Stimulated activated naive CD4-positive, alpha-beta T cell (primary cell): ENCODE measurements around the gene IL11.

Experiments
- DNase-seq, 6 experiments: peaks; one replicate each; lab custom pipeline; 2025; lab: John Stamatoyannopoulos, UW

The IL11 gene

DNA sequence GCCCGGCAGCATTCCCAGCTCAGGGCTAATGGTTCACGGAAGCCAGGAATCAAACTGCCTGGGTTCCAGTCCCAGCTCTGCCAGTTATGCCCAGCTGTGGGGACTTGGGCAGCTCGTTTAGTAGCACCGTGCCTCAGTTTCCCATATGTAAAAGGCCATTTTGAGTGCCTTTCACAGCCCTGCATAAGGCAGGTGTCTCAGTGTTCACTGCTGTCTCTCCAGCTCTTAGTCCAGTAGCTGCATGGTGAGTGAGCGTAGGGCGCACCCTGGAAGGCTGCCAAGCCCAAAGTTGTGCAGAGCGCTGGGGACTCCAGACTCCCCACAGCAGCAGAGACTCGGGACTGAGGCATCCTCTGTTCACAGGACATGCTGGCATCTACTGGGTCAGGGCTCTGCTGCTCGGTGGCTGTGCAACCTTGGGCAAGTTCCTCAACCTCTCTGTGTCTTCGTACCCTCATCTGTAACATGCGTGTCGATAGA is 21.0 kb upstream of the IL11 start:
- no peak for DNase-seq

DNA sequence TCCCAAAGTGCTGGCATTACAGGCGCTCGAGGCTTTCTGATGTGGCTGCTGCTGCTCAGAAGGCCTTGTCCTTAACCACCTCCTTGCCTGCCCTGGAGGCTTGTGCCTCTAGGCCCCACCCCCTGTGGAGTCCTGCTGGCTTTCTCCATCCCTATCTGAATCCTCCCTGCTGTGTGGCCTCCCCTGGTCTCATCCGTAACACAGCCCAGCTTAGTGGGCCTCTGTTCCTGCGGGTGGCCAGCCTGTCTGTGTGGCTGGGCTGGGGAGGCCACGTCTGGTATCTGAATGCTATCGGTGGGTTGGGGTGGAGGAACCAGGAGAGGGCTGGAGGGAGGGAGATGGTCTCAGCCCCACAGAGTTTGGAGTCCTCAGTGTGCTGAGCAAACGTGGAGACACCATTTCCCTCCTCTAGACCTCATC is 20.2 kb upstream of the IL11 start:
- no peak for DNase-seq

DNA sequence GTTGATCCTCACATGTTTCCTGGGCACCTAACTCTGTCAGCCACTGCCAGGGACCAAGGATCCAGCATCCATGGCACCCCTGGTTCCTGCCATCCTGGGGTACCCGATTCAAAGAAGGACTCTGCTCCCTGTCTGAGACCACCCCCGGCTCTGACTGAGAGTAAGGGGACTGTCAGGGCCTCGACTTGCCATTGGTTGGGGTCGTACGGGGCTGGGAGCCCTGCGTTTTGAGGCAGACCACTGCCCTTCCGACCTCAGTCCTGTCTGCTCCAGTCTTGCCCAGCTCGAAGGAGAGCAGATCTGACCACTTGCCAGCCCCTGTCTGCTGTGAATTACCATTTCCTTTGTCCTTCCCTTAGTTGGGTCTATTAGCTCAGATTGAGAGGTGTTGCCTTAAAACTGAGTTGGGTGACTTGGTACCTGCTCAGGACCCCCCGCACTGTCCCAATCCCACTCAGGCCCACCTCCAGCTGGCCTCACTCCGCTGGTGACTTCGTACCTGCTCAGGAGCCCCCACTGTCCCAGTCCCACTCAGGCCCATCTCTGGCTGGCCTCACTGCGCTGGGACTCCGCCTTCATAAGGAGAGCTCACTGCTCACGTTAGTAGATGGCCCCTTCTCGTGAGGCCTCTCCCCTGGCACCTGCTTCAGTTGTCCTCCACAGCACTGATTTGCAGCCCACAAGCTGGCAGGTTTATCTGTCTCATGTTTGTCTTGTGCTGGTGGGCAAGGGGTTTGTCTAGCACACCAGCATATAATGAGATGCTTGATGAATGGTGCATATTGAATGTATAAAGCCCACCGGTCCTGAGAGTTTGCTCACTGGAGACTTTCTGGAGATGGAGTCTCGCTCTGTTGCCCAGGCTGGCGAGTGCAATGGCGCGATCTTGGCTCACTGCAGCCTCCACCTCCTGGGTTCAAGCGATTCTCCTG is 19.4 kb upstream of the IL11 start:
- DNase-seq: no peak

DNA sequence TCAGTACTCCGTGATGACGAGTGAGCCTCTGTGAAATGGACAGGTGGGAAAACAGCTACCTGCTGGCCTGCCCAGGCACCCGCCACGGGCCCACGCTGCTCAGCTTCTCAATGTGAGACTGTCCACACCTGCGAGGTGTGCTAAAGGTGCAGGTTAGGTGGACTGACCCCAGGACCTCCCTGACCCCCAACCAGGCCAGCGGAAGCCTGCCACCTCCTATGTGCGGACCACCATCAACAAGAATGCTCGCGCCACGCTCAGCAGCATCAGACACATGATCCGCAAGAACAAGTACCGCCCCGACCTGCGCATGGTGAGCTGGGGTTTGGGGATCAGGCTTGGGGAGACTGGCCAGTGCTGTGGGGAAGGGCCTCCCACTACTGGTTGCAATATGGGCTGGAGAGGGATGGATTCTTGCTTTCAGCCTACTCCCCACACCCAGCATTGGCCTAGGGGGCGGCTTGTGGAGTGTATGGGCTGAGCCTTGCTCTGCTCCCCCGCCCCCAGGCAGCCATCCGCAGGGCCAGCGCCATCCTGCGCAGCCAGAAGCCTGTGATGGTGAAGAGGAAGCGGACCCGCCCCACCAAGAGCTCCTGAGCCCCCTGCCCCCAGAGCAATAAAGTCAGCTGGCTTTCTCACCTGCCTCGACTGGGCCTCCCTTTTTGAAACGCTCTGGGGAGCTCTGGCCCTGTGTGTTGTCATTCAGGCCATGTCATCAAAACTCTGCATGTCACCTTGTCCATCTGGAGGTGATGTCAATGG is 17.7 kb upstream of the IL11 start:
- DNase-seq: no peak

DNA sequence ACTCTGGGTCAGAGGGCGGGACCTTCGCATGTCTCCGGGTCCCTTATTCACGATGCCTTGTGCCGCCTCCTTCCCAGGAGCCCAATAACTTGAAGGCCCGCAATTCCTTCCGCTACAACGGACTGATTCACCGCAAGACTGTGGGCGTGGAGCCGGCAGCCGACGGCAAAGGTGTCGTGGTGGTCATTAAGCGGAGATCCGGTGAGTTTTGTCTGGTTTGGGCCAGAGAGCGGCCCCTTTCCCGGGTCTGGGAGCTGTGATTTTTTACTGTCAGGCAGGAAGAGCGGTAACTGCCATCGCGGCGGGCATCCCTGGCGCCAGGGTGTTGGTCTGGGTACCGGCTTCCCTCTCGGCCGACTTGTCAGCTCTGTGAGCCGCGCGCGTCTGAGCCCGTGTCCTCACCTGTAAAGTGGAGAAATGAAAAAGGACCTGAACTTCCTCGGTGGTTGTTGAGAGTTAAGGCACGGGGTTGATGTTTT is 16.3 kb upstream of the IL11 start:
- DNase-seq: no peak

DNA sequence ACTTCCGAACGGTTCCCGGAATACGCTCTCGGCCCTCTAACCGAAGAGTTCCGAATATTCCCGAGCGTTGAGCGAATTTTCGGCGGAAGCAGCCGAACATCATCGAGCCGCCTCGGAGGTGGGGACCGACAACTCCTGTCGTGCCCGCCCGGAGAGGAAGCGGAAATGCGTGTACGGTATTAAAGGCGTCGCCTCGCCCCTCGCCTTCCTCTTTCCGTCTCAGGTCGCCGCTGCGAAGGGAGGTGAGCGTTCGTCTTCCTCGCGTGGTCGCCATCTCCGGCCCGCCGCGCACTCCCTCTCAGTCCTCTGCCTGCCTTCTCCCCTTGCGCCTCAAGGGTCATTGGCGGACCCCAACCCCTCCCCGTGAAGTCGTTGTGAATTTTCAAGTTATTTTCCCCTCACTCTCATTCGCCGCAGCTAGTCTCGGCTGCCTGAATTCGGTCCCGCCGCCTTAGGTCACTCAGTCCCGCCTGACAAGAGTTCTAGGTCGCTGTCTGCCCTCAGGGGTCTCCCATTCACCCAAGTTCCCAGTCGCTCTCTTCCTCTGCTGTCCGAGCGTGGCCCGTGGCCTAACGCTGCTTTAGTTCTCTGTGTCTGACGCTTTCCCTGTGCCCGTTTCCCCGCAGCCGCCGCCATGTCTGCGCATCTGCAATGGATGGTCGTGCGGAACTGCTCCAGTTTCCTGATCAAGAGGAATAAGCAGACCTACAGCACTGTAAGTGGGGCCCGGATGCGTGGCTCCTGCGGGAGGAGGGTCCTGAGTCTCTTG is 15.6 kb upstream of the IL11 start, which contains the start of gene RPL28:
TSS of gene RPL28 (plus strand) at position 209 of the 769 bp plus-strand sequence. CDS start at position 635, 426 bp downstream.
- peak; percentile 97 to 100 (median 98) for DNase-seq

DNA sequence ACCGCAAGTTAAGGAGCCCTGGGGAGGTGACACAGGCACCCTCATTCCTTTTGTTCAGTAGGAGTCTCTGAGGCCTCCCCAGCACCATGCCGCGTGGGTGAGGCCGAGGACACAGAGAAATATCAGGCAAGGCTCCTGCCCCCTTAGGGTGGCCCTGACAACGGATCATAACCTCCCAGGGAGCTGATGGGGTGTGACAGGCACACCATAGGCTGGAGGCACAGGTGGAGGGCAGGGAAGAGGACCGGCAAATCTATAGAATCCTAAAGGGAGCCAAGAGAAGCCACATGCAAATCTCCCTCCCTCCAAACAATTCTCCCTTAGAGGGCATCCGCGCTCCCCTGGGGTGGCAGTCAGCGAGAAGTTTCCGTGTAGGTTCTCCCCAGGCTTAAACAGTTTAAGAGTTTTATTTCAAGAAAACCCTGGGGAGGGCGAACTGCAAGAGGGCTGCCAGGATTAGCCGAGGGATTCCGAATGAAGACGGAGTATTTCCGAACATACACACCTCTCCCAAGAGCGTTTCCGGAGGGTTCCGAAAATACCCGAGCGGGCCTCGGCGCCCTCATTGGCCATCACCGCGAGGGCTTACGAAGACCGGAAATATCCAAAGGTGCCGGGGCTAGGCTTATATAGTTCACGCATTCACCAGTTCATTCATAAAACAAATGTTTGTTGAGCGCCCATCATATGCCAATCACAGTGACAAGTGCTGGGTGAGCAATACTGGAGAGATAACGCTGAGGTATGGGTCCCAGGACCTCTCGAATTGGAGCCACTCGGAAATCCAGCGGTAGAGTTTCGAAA is 14.9 kb upstream of the IL11 start:
- DNase-seq: peak; percentile 87 to 100 (median 98)

DNA sequence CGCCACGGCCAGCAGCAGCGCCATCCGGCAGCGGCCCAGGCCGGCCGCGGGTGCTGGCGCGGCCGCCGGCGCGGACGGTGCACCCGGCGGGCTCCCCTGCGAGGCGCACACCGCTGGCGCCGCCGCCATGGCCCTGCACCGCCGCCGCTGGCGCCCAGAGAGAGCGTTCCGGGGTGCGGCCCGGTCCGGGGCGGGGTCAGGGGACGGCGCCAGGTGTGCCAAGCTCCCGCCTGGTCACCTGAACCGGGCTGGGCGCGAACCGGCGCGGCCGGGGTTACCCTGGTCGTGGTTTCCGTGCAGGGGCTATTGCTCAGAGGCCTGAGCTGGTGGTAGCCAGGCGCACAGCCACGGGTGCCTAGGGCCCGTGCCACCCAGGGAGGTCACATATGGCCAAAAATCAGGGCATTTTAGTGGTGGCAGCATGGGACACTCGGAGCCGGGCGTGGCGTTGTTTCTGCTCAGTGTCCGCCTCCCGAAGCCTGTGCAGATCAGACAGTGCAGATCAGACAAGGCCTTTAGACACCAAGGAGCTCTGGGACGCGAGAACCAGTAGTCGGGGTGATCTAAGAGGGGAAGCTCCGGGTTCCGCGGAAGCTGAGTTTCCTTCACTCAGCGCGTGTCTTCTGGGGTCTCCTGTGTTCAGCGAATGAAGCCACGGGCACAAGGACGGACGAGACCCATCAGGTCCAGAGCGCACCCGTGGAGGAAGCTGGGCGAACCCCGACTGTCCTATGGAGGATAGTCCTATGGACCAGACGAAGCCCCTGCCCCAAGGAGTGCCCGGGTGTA is 14.1 kb upstream of the IL11 start, which contains the start of gene TMEM238:
TSS of gene TMEM238 (minus strand) at position 162 of the 789 bp plus-strand sequence. CDS start at position 129, 33 bp downstream.
- DNase-seq: peak in 5 of 6 experiments; percentile 31 to 63 (median 48)

DNA sequence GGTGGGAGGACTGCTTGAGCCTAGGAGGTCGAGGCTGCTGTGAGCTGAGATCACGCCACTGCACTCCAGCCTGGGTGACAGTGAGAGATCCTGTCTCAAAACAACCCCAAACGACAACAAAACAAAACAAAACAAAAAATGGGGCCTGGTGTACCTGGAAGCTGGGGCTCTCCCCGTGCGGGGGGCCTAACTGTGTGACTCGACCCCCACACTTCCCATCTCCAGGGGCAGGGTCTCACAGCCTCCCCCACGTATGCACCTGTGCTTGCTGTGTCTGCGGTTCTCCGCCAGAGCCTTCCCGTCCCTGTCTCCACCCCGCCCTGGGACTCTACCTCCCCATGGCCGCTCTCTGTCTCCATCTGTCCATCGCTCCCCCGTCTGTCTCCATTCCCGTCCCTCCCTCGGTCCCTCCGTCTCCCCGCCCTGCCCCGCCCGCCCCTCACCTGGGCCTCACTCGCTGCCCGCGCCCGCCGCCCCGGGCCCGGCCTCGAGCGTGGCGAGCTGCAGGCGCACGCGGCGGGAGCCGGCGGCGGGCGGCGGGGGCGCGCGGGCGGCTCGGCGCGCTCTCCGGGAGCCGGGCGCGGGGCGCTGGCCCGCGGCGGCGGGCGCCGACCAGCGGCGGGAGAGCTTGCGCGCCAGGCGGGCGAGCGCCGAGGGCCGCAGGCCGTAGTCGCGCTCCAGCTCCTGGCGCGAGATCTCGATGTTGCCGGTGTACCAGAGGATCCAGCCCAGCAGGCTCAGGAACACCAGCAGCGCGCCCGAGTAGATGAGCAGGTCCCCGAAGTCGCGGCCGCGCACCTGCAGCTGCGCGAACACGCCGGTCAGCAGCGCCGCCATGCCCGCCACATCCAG is 13.2 kb upstream of the IL11 start:
- DNase-seq: peak in 4 of 6 experiments; percentile 33 to 63 (median 55)

DNA sequence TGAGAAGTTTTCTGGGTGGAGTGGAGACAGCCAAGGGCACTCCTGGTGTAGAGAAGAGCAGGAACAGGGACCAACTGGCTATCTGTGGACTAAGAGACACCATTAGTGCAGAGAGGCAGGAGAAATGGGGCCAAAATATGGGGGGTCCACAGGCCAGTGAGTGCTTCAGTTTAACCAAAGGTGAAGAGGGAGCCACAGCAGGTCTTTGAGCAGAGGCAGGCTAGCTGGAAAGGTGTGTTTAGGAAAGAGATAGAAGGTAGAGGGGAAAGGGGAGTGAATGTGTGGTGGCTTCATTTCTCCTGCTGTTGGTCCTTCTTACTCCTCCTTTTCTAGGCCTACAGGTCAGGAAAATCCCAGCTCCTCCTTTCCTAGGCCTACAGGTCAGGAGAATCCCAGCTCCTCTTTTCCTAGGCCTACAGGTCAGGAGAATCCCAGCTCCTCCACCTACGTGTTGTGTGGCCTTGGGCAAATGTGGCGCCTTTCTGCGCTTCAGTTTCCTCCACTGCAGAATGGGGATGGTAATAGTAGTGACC is 12.3 kb upstream of the IL11 start:
- no peak for DNase-seq

DNA sequence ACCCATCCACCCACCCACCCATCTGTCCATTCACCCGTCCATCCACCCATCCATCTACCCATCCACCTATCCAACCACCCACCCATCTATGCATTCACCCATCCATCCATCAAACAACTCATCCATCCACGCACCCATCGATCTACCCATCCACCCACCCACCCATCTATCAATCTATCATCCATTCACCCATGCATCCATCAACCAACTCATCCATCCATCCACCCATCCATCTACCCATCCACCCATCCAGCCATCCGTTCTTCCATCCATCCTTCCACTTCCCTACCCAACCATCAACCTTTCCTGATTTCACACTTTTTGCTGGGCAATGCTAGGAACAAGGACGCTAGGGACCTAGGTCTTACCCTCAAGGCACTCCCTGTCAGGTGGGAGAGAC is 11.8 kb upstream of the IL11 start:
- DNase-seq: no peak

DNA sequence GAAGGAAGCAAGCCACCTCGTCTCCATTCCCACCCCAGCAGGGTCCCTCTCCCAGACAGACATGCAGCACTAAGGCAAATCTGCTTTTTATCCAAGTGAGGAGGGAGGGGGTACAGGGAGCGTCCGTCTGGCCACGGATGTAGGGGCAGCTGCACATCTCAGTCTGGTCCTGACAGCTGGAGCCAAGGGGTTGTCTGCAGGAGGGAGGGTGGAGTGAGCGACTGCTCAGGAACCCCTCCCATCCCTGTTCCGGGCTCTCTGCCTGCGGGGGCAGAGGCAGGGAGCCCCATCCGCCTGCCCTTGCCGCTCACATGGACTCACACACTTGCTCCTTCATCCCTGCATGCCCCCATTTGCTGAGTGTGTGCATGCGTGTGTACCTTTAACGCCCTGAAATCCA is 8.9 kb upstream of the IL11 start:
- DNase-seq: no peak

DNA sequence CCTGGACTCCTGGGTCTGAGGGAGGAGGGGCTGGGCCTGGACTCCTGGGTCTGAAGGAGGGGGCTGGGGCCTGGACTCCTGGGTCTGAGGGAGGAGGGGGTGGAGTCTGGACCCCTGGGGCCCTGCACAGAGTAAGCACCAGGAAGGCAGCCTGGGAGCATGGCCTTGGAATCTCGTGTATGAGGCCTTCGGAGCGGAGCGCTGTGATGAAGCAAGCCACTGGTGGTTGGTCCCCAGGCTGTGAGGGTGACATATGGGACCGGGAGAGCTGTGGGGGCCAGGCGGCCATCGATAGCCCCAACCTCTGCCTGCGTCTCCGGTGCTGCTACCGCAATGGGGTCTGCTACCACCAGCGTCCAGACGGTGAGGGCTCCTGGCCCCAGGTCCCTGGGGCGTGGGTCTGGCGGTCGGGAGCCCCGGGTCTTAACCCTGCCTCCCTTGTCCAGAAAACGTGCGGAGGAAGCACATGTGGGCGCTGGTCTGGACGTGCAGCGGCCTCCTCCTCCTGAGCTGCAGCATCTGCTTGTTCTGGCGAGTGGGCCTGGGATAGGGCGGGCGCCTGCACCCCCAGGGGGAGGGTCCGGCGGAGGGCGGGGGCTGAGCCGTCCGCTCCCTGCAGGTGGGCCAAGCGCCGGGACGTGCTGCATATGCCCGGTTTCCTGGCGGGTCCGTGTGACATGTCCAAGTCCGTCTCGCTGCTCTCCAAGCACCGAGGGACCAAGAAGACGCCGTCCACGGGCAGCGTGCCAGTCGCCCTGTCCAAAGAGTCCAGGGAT is 7.3 kb upstream of the IL11 start:
- DNase-seq: no peak

DNA sequence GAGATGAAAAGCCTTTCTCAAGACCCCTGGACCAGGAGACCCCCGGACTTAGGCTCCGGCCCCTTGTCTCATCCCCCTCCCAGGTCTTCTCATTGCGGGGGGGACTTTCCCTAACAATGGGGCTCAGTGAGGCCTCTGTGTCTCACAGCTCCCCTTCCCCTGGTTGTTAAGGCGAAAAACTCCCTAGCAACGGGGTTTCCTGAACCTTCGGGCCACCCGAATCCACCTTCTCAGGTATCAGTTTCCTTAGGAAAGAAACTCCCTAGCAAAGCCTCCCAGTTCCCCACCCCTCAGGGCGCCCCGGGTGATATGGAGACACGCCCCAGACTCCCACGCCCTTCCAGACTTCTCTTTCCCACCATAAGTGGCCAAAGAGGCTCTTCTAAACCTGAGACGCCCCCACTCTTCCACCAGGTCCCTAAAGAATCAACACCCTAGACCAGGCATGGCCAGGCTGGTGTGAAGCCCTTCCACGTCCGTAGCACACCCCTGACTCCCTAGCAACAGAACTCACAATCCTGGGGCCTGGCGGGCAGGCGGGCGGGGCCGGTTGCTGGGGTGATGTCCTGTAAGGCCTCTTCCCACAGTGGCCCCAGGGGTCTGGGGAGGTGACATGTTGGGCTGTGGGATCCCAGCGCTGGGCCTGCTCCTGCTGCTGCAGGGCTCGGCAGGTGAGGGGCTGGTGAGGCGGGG is 6.1 kb upstream of the IL11 start, which contains the start of gene TMEM190:
TSS of gene TMEM190 (plus strand) at position 586 of the 693 bp plus-strand sequence. CDS start at position 614, 28 bp downstream.
- DNase-seq: no peak

DNA sequence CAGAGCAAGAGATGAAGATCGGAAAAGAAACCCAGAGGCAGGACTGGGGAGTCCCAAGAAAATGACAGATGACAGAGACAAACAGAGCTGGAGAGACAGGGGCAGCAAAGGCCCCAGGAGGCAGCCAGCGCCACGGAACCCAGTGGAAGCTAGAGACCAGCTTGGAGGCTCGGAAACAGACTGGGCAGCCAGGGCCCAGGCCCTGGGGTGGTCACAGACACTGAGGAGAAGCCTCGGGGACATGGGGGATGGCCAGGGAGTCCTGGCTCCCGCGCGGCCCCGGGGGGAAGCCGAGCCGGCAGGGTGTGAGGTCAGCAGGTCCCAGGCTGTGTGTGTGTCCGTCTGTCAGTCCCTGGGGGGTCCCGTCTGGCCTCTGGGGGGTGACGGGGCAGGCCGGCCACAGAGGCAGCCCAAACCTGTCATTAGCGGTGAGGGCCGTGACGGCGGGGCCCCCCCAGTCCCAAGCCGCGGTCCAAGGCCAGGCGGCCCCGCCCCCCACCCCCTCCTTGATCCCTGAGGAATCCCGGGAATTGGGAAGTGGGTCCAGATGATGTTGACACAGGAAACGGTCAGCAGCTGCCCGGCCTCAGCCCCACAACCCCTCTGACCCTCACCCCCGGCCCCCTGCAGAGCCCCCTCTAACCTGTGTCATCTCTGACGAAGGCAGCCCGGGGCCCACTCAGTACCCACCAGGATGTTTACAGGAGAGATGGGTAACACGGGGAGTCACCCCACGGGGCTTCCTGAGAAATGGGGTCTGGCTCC is 3.9 kb upstream of the IL11 start:
- no peak for DNase-seq

DNA sequence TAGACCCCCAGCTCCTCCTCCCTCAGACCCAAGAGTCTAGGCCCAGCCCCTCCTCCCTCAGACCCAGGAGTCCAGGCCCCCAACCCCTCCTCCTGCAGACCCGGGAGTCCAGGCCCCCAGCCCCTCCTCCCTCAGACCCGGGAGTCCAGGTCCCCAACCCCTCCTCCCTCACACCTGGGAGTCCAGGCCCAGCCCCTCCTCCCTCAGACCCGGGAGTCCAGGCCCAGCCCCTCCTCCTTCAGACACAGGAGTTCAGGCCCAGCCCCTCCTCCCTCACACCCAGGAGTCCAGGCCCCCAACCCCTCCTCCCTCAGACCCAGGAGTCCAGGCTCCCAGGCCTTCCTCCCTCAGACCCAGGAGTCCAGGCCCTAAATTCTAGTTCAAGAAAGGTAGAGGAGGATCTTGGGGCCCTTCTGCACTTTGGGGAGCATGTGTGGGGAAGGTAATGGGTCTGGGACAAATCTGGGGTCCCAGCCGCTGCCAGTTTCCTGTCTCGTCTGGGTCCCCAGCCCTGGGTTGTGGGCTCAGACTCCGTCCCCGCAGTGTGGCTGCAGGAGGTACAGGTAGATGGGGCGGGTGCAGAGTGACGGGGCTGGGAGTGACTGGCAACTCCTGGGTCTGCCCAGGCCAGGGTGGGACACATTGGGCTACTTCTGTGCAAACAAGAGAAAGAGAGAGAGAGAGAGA is 3.2 kb upstream of the IL11 start:
- no peak for DNase-seq
